Measurements from ENCODE around the gene ELAVL2. TPM values are rescaled to one million over a fixed set of nuclear protein-coding genes. Genes with fewer than 3 reads are reported as not detected.

Gene ELAVL2
- total RNA-seq, 2 experiments from 2014 or later: not detected

DNA sequence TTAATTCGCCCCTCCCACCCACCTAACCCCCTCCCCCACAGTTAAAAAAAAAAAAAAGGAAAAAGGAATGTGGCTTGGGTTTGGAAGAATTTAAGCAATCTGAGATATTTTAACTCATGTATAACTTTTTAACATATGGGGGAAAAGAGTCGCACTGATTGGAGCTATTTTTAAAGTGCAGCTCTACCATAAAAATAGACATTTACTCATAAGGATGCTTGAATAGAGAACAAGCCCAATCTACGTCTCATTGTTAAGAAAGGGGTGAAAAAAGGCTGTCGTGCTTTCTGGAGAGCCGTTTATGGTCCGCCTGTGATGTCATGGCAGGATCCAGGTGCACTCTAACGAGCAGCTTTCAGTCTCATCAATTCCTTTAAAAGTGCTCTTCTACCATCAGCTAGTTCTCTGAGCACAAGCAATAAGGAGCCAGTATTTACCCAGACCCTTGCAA, 142.4 kb downstream of the ELAVL2 start:
- Mint-ChIP-seq H3K27ac (no peak overlapping the region), H3K27me3 (ENCODE audit: low read depth) (peaks cover 2% of the 10 kb centered on the region), H3K4me3 (no peak overlapping the region), H3K9me3 (peaks cover 2% of the 10 kb centered on the region), H3K4me1 (ENCODE audit: low read depth) (no peaks in the 10 kb centered on the region), H3K36me3 (ENCODE audit: low read depth) (no peaks in the 10 kb centered on the region)
- CTCF ChIA-PET: no interaction called here
- intact Hi-C loops (cut with micrococcal nuclease): no loop called here
- DNase-seq: no peak

DNA sequence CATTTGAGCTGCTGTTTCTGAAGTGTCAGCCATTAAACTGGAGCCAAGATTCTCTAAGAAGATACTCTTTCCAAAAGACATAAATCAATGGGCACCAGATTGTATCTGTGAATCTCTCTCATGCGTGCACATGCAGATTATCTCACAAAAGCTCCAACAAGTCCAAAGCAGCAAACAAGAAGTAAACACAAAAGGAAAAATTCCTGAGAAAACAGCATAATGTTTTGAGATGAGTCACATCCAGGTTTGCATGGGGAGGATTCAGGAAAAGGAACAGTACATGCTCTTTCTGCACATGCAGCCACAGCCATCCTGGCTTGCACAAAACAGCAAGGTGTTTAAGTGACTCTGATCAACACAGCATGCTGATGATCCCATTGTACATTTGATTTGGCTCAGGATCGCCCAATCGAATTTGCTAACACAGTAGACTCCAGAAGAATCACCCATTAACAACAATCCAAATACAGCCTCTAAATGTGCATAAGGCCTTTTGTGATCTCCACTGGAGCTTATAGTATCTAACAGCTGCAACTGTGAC, 143.1 kb downstream of the ELAVL2 start:
- Mint-ChIP-seq H3K4me3 (no peak overlapping the region), H3K9me3 (peaks cover 2% of the 10 kb centered on the region), H3K27me3 (ENCODE audit: low read depth) (peaks cover 2% of the 10 kb centered on the region), H3K27ac (no peak overlapping the region), H3K36me3 (ENCODE audit: low read depth) (no peaks in the 10 kb centered on the region), H3K4me1 (ENCODE audit: low read depth) (no peaks in the 10 kb centered on the region)
- CTCF ChIA-PET: no interaction called here
- intact Hi-C loops (cut with micrococcal nuclease): no loop called here
- DNase-seq: no peak

DNA sequence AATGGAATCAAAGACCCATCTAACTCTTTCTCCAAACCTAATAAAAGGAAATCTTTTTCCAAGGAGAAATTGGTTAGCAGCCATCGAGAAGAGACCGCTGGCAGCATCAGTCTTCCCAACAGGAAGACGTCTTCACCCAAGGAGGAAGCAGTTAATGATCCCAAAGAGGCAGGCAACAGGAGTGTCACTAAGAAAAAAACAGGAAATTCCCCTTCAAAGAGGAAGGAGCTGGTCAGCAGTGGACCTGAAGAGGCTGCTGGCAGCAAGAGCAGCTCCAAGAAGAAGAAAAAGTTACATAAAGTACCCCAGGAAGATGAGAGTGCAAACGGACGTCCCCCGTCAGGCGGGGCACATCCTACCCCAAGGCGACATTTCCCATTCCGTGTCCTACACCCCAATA, 143.7 kb downstream of the ELAVL2 start:
- intact Hi-C loops (cut with micrococcal nuclease): no loop called here
- Mint-ChIP-seq H3K36me3 (ENCODE audit: low read depth) (no peaks in the 10 kb centered on the region), H3K27ac (no peak overlapping the region), H3K4me1 (ENCODE audit: low read depth) (no peaks in the 10 kb centered on the region), H3K4me3 (no peak overlapping the region), H3K27me3 (ENCODE audit: low read depth) (peaks cover 2% of the 10 kb centered on the region), H3K9me3 (no peaks in the 10 kb centered on the region)
- CTCF ChIA-PET: no interaction called here
- no peak for DNase-seq

DNA sequence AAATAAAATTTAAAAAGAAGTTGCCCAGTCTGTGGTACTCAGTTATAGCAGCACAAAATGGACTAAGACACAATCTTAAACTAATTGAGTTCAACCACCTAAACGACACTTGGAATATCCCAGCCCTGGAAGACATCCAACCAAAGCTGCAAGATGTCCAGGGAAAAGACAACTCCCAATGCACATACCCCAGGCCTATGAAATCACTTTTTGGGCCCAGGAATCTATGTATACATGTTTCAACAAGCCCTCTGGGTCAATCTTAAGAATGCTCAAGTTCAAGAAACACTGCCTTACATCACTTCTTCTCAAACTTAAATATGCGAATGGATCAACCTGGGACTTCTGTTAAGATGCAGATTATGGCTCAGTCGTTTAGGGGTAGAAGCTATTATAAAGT, 148.6 kb downstream of the ELAVL2 start:
- no peak overlapping the region for H3K4me3 Mint-ChIP-seq
- no peaks in the 10 kb centered on the region for H3K4me1 Mint-ChIP-seq (ENCODE audit: low read depth)
- CTCF ChIA-PET: no interaction called here
- no peak for DNase-seq
- H3K36me3 Mint-ChIP-seq (ENCODE audit: low read depth): no peaks in the 10 kb centered on the region
- H3K27me3 Mint-ChIP-seq (ENCODE audit: low read depth): no peaks in the 10 kb centered on the region
- intact Hi-C loops (cut with micrococcal nuclease): loop anchor here (10.0 kb wide), 1 partner anchor 57 kb away; no protein-coding TSS in a partner anchor
- H3K9me3 Mint-ChIP-seq: peaks cover 3% of the 10 kb centered on the region
- no peak overlapping the region for H3K27ac Mint-ChIP-seq

DNA sequence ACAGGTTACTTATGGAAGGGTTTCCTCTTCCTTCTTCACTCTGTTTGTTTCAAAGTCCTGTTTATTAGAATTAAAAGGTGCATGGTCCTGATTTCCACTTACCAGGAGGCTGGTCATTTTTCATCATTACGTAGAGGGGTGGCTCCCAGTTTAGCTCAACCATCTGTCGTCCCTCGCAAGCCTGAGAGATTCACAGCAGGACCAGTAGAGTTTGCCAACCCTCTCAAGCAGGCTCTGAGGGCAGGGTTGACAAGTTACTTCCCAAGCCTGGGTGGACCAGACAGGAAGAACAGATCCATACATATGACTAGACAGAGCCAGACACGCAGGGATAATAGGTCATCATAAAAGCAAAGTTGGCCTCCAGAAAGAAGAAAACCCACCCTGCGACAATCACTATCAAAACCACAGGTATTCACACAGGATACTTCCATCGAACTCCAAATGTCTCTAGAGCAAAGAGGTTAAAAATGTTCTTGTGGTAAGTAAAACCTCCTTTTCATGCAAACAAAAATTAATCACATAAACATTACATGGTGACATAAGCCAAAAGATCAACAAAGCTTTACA, 151.9 kb downstream of the ELAVL2 start:
- Mint-ChIP-seq H3K27me3 (ENCODE audit: low read depth) (no peaks in the 10 kb centered on the region), H3K4me1 (ENCODE audit: low read depth) (no peaks in the 10 kb centered on the region), H3K36me3 (ENCODE audit: low read depth) (no peaks in the 10 kb centered on the region), H3K4me3 (no peak overlapping the region), H3K27ac (no peak overlapping the region), H3K9me3 (peaks cover 3% of the 10 kb centered on the region)
- no peak for DNase-seq
- CTCF ChIA-PET: interaction anchor here (0.6 kb wide), 1 partner anchor 10 kb away, joined by 4 read pairs; no protein-coding TSS in a partner anchor
- intact Hi-C loops (cut with micrococcal nuclease): loop anchor here (10.0 kb wide), 1 partner anchor 61 kb away; no protein-coding TSS in a partner anchor

DNA sequence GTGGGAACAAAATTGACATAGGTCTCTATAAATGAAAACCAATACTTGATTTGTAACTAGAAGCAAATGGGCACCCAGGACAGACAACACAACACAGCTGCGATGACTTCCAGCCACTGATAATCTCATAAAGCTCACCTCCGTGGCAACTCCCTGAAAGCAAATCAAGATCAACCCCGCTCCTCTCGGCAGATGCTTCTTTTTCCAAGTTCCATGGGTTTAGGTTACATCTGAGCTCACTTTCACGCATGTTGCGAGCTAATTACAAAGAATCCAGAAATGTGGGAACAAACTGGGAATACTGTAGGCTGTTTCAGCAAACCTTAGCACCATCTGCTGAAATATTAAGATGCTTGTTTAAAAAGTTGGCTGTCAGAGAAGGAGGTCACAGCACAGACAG, 153.9 kb downstream of the ELAVL2 start:
- Mint-ChIP-seq H3K9me3 (peaks cover 3% of the 10 kb centered on the region), H3K4me3 (no peak overlapping the region), H3K36me3 (ENCODE audit: low read depth) (no peaks in the 10 kb centered on the region), H3K4me1 (ENCODE audit: low read depth) (no peaks in the 10 kb centered on the region), H3K27ac (no peak overlapping the region), H3K27me3 (ENCODE audit: low read depth) (no peaks in the 10 kb centered on the region)
- CTCF ChIA-PET: no interaction called here
- intact Hi-C loops (cut with micrococcal nuclease): loop anchor here (10.0 kb wide), 1 partner anchor 63 kb away; no protein-coding TSS in a partner anchor
- no peak for DNase-seq

DNA sequence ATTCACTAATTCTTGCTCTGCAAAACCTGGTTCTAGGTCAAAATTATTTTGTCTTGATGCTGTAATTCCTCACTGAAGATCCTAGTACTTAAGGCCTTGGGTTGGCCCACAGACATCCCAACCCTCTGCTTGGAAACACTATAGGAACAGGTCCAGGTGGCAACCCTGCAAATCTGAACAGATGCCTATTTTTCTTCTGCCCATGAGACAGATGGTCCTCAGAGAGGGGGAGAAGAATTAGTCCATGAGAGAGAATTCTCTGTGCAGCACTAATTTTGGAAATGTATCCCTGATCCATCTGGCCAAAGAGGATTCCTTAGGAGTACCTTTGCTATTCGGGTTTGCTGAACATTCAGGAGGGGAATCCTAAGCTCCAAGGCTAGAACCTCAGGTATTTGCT, 156.3 kb downstream of the ELAVL2 start:
- Mint-ChIP-seq H3K4me3 (no peak overlapping the region), H3K27me3 (ENCODE audit: low read depth) (no peaks in the 10 kb centered on the region), H3K4me1 (ENCODE audit: low read depth) (no peaks in the 10 kb centered on the region), H3K27ac (no peak overlapping the region), H3K9me3 (no peaks in the 10 kb centered on the region), H3K36me3 (ENCODE audit: low read depth) (no peaks in the 10 kb centered on the region)
- CTCF ChIA-PET: no interaction called here
- intact Hi-C loops (cut with micrococcal nuclease): loop anchor here (10.0 kb wide), 1 partner anchor 65 kb away; no protein-coding TSS in a partner anchor
- DNase-seq: no peak

DNA sequence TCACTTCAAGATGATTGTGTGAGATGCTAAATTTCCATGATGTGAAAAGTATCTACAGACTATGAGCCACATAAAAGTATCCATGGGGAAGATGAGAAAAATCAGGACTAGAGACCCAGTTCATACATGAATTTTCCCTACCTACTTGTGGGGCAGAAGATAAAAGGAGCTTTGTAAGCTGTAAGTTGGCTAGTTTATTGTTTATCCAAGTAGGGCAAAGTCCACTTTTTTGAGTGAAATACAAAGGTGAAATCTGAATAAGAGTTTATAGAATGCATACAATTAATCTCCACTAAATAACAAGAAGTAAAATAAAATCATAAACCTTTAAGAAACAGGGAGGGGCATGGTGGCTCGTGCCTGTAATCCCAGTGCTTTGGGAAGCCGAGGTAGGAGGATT, 160.4 kb downstream of the ELAVL2 start:
- Mint-ChIP-seq H3K4me3 (no peak overlapping the region), H3K27me3 (ENCODE audit: low read depth) (no peaks in the 10 kb centered on the region), H3K36me3 (ENCODE audit: low read depth) (no peaks in the 10 kb centered on the region), H3K27ac (no peak overlapping the region), H3K4me1 (ENCODE audit: low read depth) (no peaks in the 10 kb centered on the region), H3K9me3 (peaks cover under 1% of the 10 kb centered on the region)
- CTCF ChIA-PET: no interaction called here
- DNase-seq: no peak
- intact Hi-C loops (cut with micrococcal nuclease): no loop called here

DNA sequence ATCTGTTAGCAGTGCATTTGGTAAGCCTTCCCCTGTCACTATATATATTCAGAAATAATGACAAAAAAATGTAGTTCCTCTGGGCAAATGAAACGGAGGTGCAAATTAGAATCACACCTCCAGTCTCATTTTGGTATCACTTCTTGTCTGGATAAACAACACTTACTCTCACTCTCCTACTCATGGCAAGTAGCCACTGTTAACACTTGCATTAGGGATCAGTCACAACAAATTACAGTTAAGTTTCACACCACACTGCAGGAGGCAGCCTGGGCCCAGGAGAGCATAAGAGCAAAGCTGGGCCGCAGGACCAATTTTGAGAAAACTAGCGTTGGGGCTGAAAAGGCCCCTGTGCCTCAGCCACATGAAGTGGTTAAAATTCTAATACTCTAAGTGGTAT, 161.0 kb downstream of the ELAVL2 start:
- intact Hi-C loops (cut with micrococcal nuclease): no loop called here
- Mint-ChIP-seq H3K9me3 (peaks cover 4% of the 10 kb centered on the region), H3K27ac (no peak overlapping the region), H3K4me1 (ENCODE audit: low read depth) (no peaks in the 10 kb centered on the region), H3K36me3 (ENCODE audit: low read depth) (no peaks in the 10 kb centered on the region), H3K4me3 (no peak overlapping the region), H3K27me3 (ENCODE audit: low read depth) (no peaks in the 10 kb centered on the region)
- CTCF ChIA-PET: interaction anchor here (0.6 to 0.7 kb wide), 2 partner anchors 9 to 49 kb away, joined by 3 to 4 read pairs; no protein-coding TSS in a partner anchor
- no peak for DNase-seq

DNA sequence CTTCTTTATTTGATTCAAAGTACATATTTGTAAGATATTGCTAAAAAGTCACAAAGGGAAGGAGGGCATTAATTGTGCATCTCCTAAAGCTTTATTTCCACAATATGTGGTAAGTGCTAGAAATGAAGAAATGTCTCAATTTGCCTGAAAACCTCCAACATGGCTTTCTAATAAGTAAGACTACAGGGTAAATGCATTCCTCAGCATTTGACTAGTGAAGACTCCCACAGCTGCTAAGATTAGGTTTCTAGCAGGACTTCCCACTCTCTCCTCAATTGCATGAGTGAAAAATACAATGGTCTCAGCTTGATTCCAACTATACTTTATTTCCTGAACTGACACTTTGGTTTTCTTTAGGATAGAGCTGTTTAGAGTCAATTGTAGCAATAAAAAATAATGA, 162.1 kb downstream of the ELAVL2 start:
- no peak for DNase-seq
- intact Hi-C loops (cut with micrococcal nuclease): no loop called here
- Mint-ChIP-seq H3K4me1 (ENCODE audit: low read depth) (no peaks in the 10 kb centered on the region), H3K36me3 (ENCODE audit: low read depth) (no peaks in the 10 kb centered on the region), H3K9me3 (peaks cover 4% of the 10 kb centered on the region), H3K27ac (no peak overlapping the region), H3K4me3 (no peak overlapping the region), H3K27me3 (ENCODE audit: low read depth) (no peaks in the 10 kb centered on the region)
- CTCF ChIA-PET: no interaction called here

DNA sequence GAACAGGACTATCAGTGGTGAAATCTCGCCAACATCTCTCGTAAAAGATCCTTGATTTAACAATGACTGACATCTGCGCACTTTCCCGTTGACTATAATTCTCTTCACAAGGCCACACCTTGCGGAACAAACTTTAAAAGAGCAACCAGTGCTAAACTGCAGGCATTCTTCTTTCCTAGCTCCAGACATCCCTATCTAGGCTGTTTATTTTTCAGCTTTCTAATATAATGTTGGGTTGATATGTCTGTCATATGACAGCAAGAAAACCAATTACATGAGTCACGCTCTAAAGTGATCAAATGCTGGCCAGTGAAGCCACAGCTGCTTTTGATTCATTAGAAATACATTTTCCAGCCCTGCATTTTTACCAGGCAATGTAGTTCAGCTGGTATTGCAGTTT, 162.5 kb downstream of the ELAVL2 start:
- Mint-ChIP-seq H3K27me3 (ENCODE audit: low read depth) (no peaks in the 10 kb centered on the region), H3K4me1 (ENCODE audit: low read depth) (no peaks in the 10 kb centered on the region), H3K36me3 (ENCODE audit: low read depth) (no peaks in the 10 kb centered on the region), H3K4me3 (no peak overlapping the region), H3K9me3 (peaks cover 4% of the 10 kb centered on the region), H3K27ac (no peak overlapping the region)
- intact Hi-C loops (cut with micrococcal nuclease): no loop called here
- DNase-seq: no peak
- CTCF ChIA-PET: no interaction called here

DNA sequence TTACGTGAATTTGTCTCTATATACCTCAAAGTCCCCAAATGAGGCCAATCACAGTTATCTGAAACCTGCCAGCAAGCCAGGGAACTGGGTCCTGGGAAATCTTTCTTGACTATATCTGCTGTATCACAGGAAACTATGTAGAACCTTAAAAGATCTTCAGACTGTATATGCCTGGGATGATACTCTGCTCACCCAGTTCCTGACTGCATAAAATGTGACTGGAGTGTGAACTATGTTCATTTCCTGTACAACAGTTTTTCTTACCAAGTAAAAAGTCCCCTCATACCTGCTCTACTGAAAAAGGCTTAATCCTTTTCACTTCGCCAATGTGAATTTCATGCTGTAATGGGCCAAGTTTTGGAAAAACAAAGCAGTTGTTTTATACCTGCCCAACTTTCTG, 162.9 kb downstream of the ELAVL2 start:
- Mint-ChIP-seq H3K4me3 (no peak overlapping the region), H3K27me3 (ENCODE audit: low read depth) (no peaks in the 10 kb centered on the region), H3K4me1 (ENCODE audit: low read depth) (no peaks in the 10 kb centered on the region), H3K9me3 (peaks cover 4% of the 10 kb centered on the region), H3K27ac (no peak overlapping the region), H3K36me3 (ENCODE audit: low read depth) (no peaks in the 10 kb centered on the region)
- intact Hi-C loops (cut with micrococcal nuclease): no loop called here
- no peak for DNase-seq
- CTCF ChIA-PET: no interaction called here

DNA sequence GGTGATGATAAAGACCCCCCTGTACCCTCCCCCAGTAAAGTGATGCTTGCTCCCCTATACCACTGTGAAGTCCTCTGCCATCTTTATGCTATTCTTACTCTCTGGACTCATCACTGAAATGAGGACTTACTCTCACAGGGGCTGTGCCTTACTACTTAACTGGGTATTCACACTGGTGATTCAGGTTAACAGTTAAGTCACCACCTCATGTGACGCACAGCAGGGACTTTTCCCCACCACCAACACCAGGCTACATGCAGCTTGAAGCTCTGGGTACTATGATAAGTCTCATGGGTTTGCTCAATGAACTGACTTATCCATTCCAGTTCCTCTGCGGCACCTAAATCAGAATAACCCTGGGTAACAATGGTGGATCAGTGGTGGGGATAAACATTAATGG, 163.7 kb downstream of the ELAVL2 start:
- DNase-seq: no peak
- CTCF ChIA-PET: no interaction called here
- Mint-ChIP-seq H3K4me1 (ENCODE audit: low read depth) (no peaks in the 10 kb centered on the region), H3K27ac (no peak overlapping the region), H3K27me3 (ENCODE audit: low read depth) (no peaks in the 10 kb centered on the region), H3K36me3 (ENCODE audit: low read depth) (no peaks in the 10 kb centered on the region), H3K9me3 (peaks cover 4% of the 10 kb centered on the region), H3K4me3 (no peak overlapping the region)
- intact Hi-C loops (cut with micrococcal nuclease): no loop called here

All from activated naive CD4-positive, alpha-beta T cell treated with anti-CD3 and anti-CD28 coated beads for 36 hours (primary cell).